Stimulated activated naive CD8-positive, alpha-beta T cell treated with anti-CD3 and anti-CD28 coated beads, Interleukin-15, Interleukin-2, amounts not matched to agents 100 ng/mL and 50 ng/mL, for 24 hours (primary cell): Measurements from ENCODE around the gene MLLT10.

ENCODE experiments used
- H3K27ac Mint-ChIP-seq: one replicate; pipeline ENCODE4 v1.8.0; 2021; ENCODE audit warnings: mild to moderate bottlenecking, mixed read lengths
- H3K27me3 Mint-ChIP-seq: one replicate; pipeline ENCODE4 v1.8.0; 2021; ENCODE audit warnings: mixed read lengths
- H3K36me3 Mint-ChIP-seq: one replicate; pipeline ENCODE4 v1.8.0; 2021; ENCODE audit warnings: low read depth, mixed read lengths
- H3K4me1 Mint-ChIP-seq: one replicate; pipeline ENCODE4 v1.8.0; 2021; ENCODE audit warnings: low read depth, mixed read lengths
- H3K4me3 Mint-ChIP-seq: one replicate; pipeline ENCODE4 v1.8.0; 2021; ENCODE audit warnings: mild to moderate bottlenecking, mixed read lengths
- H3K9me3 Mint-ChIP-seq: one replicate; pipeline ENCODE4 v1.8.0; 2021; ENCODE audit warnings: mixed read lengths

MLLT10 gene

GRCh38 chr10:21533467-21534279, at the start of gene MLLT10:
MLLT10 (plus strand) TSS chr10:21534232; CDS start chr10:21534645, 413 bp downstream.
- Mint-ChIP-seq H3K4me1 (peaks cover 21% of the 10 kb centered on the region), H3K9me3 (no peaks in the 10 kb centered on the region), H3K4me3 (peak within 1 kb of the TSS; percentile 85), H3K27ac (peak within 1 kb of the TSS; percentile 92), H3K36me3 (peaks cover 7% of the 10 kb centered on the region), H3K27me3 (peaks cover 7% of the 10 kb centered on the region)

DNA sequence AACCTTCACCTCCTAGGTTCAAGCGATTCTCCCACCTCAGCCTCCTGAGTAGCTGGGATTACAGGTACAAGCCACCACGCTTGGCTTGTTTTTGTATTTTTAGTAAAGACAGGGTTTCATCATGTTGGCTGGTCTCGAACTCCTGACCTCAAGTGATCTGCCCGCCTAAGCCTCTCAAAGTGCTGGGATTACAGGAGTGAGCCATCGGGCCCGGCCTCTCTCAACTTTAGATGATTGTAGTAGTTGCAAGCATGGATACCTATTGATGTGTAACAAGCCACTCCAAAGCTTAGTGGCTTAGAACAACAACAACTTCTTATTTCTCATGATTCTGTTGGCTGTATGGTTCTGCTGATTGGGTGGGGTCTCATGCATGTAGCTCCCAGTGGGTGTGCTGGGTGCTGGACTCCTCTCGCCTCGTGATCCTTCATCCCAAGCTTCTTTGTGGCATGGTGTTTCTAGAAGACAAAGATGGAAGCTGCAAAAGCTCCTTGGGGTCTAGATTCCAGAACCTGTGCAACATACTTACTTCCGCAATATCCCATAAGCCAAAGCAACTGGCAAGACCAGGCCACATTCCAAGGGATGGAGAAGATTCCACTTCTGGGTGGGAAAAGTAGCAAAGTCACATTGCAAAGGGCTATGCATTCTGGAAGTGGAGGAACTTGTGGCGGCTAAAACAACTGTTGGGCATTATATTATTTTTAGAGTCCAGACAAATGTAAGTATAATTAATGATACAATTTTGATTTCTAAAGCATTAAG, 46.4 kb upstream of the MLLT10 start:
- Mint-ChIP-seq H3K36me3 (no peaks in the 10 kb centered on the region), H3K27me3 (peaks cover 22% of the 10 kb centered on the region), H3K4me3 (no peak overlapping the region), H3K4me1 (no peaks in the 10 kb centered on the region), H3K9me3 (no peaks in the 10 kb centered on the region), H3K27ac (no peak overlapping the region)

DNA sequence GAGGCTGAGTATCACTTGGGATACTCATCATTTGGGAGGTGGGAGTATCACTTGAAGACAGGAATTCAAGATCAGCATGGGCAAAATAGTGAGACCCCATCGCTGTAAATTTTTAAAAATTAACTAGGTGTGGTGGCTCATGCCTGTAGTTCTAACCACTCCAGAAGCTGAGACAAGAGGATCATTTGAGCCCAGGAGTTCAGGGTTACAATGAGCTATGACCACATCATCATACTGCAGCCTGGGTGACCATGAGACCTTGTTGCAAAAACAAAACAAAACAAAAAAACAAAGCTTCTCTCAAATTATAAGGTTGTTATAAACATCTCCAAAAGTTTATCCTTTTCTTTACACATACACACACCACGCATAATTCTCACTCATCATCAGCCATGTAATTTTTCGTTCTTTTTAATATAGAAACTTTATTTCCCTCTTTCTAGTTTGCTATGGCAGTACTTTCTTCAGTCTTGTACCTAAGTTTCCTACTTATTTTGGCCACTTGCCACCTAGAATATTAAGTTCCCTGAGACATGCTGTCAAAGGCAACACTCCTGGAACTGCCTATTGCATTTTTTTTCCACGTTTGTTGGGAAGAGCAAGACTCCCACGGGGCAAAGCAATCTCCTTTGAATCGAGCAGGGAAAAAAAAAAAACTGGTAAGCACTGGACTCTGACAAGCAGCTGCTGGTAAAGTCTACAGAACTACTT, 45.6 kb upstream of the MLLT10 start:
- no peaks in the 10 kb centered on the region for H3K36me3 Mint-ChIP-seq
- peaks cover 30% of the 10 kb centered on the region for H3K27me3 Mint-ChIP-seq
- no peak overlapping the region for H3K4me3 Mint-ChIP-seq
- H3K9me3 Mint-ChIP-seq: no peaks in the 10 kb centered on the region
- no peak overlapping the region for H3K27ac Mint-ChIP-seq
- H3K4me1 Mint-ChIP-seq: no peaks in the 10 kb centered on the region

- H3K27me3 Mint-ChIP-seq: peaks cover 35% of the 10 kb centered on the region
- H3K4me3 Mint-ChIP-seq: no peak overlapping the region
- H3K4me1 Mint-ChIP-seq: peaks cover under 1% of the 10 kb centered on the region
- H3K27ac Mint-ChIP-seq: no peak overlapping the region
- no peaks in the 10 kb centered on the region for H3K36me3 Mint-ChIP-seq
- no peaks in the 10 kb centered on the region for H3K9me3 Mint-ChIP-seq
Measured at GRCh38 chr10:21488957-21489446, 45.0 kb upstream of the MLLT10 start.

DNA sequence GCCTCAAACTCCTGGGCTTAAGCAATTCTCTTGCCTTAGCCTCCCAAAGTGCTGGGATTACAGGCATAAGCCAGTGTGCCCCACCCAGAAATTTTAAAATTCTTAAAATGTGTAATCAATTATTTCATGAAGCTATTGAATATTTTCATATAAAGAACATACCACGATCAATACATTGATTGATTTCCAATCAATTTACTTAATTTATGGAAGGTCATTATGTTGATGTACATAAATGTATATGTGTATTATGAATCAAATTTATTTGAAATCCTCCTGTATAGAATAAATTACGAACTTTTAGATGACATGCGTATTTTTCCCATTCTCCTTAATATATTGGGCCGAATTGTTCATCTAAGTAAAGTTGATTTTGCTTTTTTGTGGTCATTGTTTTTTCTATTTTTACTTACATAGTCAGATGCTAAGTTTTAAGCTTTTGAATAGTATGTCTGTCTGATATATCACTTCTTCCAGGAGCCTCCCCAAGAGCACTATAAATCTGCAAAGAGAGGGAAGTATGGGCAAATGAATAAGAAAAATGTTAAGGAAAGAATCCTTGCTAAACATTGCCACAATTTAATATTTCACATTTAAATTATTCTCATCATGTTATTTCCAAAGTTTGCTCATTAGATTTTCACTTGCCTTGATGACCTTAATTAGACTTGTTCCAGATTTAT, 43.9 kb upstream of the MLLT10 start:
- Mint-ChIP-seq H3K4me3 (no peak overlapping the region), H3K27ac (no peak overlapping the region), H3K4me1 (peaks cover 6% of the 10 kb centered on the region), H3K27me3 (peaks cover 42% of the 10 kb centered on the region), H3K9me3 (no peaks in the 10 kb centered on the region), H3K36me3 (no peaks in the 10 kb centered on the region)

GRCh38 chr10:21490711-21491105, 43.3 kb upstream of the MLLT10 start:
- no peaks in the 10 kb centered on the region for H3K9me3 Mint-ChIP-seq
- no peak overlapping the region for H3K4me3 Mint-ChIP-seq
- peaks cover 47% of the 10 kb centered on the region for H3K27me3 Mint-ChIP-seq
- H3K36me3 Mint-ChIP-seq: no peaks in the 10 kb centered on the region
- H3K27ac Mint-ChIP-seq: no peak overlapping the region
- H3K4me1 Mint-ChIP-seq: peaks cover 11% of the 10 kb centered on the region

- H3K27me3 Mint-ChIP-seq: peaks cover 48% of the 10 kb centered on the region
- no peaks in the 10 kb centered on the region for H3K36me3 Mint-ChIP-seq
- no peak overlapping the region for H3K4me3 Mint-ChIP-seq
- H3K27ac Mint-ChIP-seq: no peak overlapping the region
- no peaks in the 10 kb centered on the region for H3K9me3 Mint-ChIP-seq
- peaks cover 13% of the 10 kb centered on the region for H3K4me1 Mint-ChIP-seq
Measured at GRCh38 chr10:21492421-21492820, 41.6 kb upstream of the MLLT10 start.

- peak overlapping the region; percentile 70 for H3K4me3 Mint-ChIP-seq
- H3K9me3 Mint-ChIP-seq: no peaks in the 10 kb centered on the region
- H3K36me3 Mint-ChIP-seq: no peaks in the 10 kb centered on the region
- peaks cover 58% of the 10 kb centered on the region for H3K27me3 Mint-ChIP-seq
- H3K4me1 Mint-ChIP-seq: peaks cover 16% of the 10 kb centered on the region
- no peak overlapping the region for H3K27ac Mint-ChIP-seq
Measured at GRCh38 chr10:21493784-21494183, 40.2 kb upstream of the MLLT10 start.

- H3K27me3 Mint-ChIP-seq: peaks cover 63% of the 10 kb centered on the region
- peak overlapping the region; percentile 86 for H3K4me3 Mint-ChIP-seq
- H3K27ac Mint-ChIP-seq: no peak overlapping the region
- H3K4me1 Mint-ChIP-seq: peaks cover 18% of the 10 kb centered on the region
- no peaks in the 10 kb centered on the region for H3K36me3 Mint-ChIP-seq
- H3K9me3 Mint-ChIP-seq: no peaks in the 10 kb centered on the region
Measured at GRCh38 chr10:21494191-21495001, 39.6 kb upstream of the MLLT10 start.

GRCh38 chr10:21495002-21495751, 38.9 kb upstream of the MLLT10 start:
- peaks cover 66% of the 10 kb centered on the region for H3K27me3 Mint-ChIP-seq
- H3K4me3 Mint-ChIP-seq: peak overlapping the region; percentile 86
- H3K27ac Mint-ChIP-seq: no peak overlapping the region
- H3K36me3 Mint-ChIP-seq: no peaks in the 10 kb centered on the region
- H3K9me3 Mint-ChIP-seq: no peaks in the 10 kb centered on the region
- peaks cover 21% of the 10 kb centered on the region for H3K4me1 Mint-ChIP-seq

- H3K4me3 Mint-ChIP-seq: peak overlapping the region; percentile 86
- H3K27ac Mint-ChIP-seq: no peak overlapping the region
- no peaks in the 10 kb centered on the region for H3K36me3 Mint-ChIP-seq
- no peaks in the 10 kb centered on the region for H3K9me3 Mint-ChIP-seq
- H3K27me3 Mint-ChIP-seq: peaks cover 66% of the 10 kb centered on the region
- H3K4me1 Mint-ChIP-seq: peaks cover 21% of the 10 kb centered on the region
Measured at GRCh38 chr10:21495752-21496342, 38.2 kb upstream of the MLLT10 start.

GRCh38 chr10:21496343-21497176, 37.5 kb upstream of the MLLT10 start:
- Mint-ChIP-seq H3K4me3 (peak overlapping the region; percentile 86), H3K4me1 (peaks cover 21% of the 10 kb centered on the region), H3K27ac (no peak overlapping the region), H3K36me3 (no peaks in the 10 kb centered on the region), H3K27me3 (peaks cover 66% of the 10 kb centered on the region), H3K9me3 (no peaks in the 10 kb centered on the region)
